Spinal cord (tissue), 10 donors: ENCODE data around the gene ERLEC1. TPM values are rescaled to one million over a fixed set of nuclear protein-coding genes. Genes with fewer than 3 reads are reported as not detected.
A peak's percentile ranks its signal among the peaks of the same experiment; 100 is the strongest.
"Not testable (repeated sequence)": the region's sequence is repeated elsewhere in the genome, so short reads cannot be mapped to it uniquely, and the experiment has no call there.

Source experiments
- DNase-seq, 6 donors: peaks; one replicate each; pipeline versions ENCODE4 v3.0.0 to v3.0.0-alpha.2; 2013 to 2015; ENCODE audit warnings: low spot score in 6 of 6, low read depth in 4 of 6
- H3K27ac ChIP-seq: one replicate; pipeline ENCODE4 v1.5.1; 2013; ENCODE audit warnings: low read depth, low read length, control low read depth
- H3K27me3 ChIP-seq: one replicate; pipeline ENCODE4 v1.6.1; 2013; ENCODE audit warnings: low read length; ENCODE audit not compliant: control insufficient read depth, insufficient read depth
- H3K36me3 ChIP-seq: one replicate; pipeline ENCODE4 v1.6.1; 2013; ENCODE audit warnings: low read length; ENCODE audit not compliant: control insufficient read depth, insufficient read depth
- H3K4me1 ChIP-seq: one replicate; pipeline ENCODE4 v1.6.1; 2013; ENCODE audit warnings: low read length; ENCODE audit not compliant: control insufficient read depth, insufficient read depth
- H3K4me3 ChIP-seq: one replicate; pipeline ENCODE4 v1.5.1; 2013; ENCODE audit warnings: low read depth, low read length, control low read depth
- H3K9me3 ChIP-seq: one replicate; pipeline ENCODE4 v1.6.1; 2013; ENCODE audit warnings: low read length; ENCODE audit not compliant: control insufficient read depth, insufficient read depth
- WGBS: methylation state at CpG from one replicate; pipeline ENCODE4 v1.1.5; 2013; ENCODE audit warnings: missing lambda C conversion rate; ENCODE audit not compliant: insufficient coverage; 5-methylcytosine and 5-hydroxymethylcytosine counted together
- polyA plus RNA-seq, 2 donors: library from polyadenylated mRNA; unstranded; fragments of 120-200 nt; gene quantifications; one replicate each; pipeline ENCODE4 v1.2.1, GENCODE V29; 2013; ENCODE audit not compliant: insufficient read length in 2 of 2
- total RNA-seq, 2 donors: library from RNA; depleted of rRNA in 1 of 2; stranded (reverse); fragments of 120-200 nt in 1 of 2; fragments of >200 nt in 1 of 2; gene quantifications; one replicate each; pipeline versions ENCODE4 v1.2.3 to v1.2.4, GENCODE V29; 2013 to 2014
- donor health status: healthy.

ERLEC1 gene
- total and polyA plus RNA-seq, 4 donors, result 53.7 to 84.1 (median 61.1) TPM

DNA sequence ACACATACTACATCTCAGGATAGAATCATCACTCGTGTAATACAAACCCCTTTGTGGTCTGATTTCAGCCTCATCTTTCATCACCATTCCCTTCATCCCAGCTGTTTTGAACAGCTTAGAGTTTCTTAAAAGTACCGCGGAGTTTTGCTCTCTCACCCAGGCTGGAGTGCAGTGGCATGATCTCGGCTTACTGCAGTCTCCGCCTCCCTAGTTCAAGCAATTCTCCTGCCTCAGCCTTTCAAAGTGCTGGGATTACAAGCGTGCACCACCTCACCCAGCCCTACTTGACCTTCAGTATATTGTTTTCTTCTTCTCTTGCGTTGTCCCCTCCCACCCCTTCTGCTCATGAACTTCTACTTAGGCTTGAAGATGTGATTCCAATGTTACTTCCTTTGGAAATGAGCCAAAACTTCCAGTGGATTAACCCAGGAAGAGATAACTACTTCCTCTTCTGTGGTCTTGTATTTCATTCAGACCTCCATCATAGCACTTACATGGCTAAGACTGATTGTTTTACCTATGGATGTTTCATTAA, 15.8 kb downstream of the ERLEC1 start:
- Histone ChIP-seq H3K4me3 (no peak overlapping the region), H3K9me3 (no peaks in the 10 kb centered on the region), H3K27ac (no peak overlapping the region), H3K27me3 (no peaks in the 10 kb centered on the region), H3K4me1 (no peaks in the 10 kb centered on the region), H3K36me3 (peaks cover 28% of the 10 kb centered on the region)
- 84% methylated on average over 6 of the region's 7 CpGs for WGBS
- no peak for DNase-seq

DNA sequence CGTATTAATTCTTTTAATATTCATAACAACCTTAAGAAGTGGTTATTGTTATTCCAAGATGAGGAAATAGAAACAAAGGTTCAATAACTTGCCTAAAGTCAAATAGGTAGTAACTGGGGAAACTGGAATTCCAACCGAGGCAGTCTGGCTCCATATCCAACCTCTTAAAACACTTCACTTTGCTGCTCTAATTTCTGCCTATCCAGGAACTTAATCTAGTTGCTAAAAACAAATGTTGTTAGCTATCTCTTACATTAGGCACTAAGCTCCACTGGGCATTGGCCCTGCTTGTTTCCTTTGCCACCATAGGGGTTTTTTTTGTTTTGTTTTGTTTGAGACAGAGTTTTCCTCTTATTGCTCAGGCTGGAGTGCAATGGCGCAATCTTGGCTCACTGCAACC, 24.8 kb downstream of the ERLEC1 start:
- Histone ChIP-seq H3K4me3 (no peak overlapping the region), H3K9me3 (no peaks in the 10 kb centered on the region), H3K4me1 (no peaks in the 10 kb centered on the region), H3K36me3 (peaks cover 31% of the 10 kb centered on the region), H3K27me3 (no peaks in the 10 kb centered on the region), H3K27ac (no peak overlapping the region)
- WGBS, result no CpG with 5 or more reads among the region's 3 CpGs
- DNase-seq, result no peak

DNA sequence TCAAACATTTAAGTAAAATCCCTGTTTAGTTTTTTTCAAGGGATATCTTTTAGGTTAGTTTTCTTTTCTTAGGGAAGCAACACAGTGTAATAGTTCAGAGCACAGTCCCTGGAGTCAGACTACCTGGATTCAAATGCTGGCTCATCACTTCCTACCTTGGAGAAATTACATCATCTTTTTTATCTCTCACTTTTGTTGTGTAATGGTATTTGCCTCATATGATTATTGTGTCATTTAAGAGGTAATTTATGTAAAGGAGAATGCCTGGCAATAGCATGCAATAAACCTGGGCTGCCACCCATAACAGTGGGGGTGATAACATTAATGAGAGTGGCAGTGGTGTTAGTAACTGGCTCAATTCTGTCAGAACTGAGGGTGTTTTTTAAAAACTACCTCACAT, 26.3 kb downstream of the ERLEC1 start:
- Histone ChIP-seq H3K9me3 (no peaks in the 10 kb centered on the region), H3K27ac (no peak overlapping the region), H3K4me3 (no peak overlapping the region), H3K36me3 (peaks cover 26% of the 10 kb centered on the region), H3K4me1 (no peaks in the 10 kb centered on the region), H3K27me3 (no peaks in the 10 kb centered on the region)
- DNase-seq, result no peak

DNA sequence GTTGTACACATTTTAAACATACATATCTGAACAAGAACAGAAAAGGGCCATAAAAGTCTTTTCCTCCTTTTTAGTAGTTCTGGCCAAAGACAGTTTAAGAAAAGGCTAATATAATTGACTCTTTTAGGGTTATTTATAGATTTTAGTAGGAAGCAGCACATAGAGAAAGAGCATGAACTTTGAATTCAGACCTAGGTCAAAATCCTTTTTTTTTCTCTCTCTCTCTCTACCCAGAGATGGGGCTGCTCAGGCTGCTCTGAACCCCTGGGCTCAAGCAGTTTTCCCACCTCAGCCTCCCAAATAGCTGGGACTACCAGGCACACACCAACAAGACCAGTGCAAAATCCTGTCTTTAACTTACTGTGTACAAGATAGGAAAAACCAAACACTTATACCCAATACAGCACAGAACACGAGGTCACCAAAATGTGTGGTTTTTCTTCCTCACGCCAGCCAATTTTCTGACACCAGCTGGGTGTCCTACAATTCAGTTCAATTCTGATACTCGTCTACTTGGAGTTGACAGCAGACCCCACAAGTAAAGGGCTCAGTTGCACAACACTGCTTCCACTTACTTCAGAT, 32.1 kb downstream of the ERLEC1 start:
- H3K4me1 ChIP-seq, result no peaks in the 10 kb centered on the region
- peaks cover 14% of the 10 kb centered on the region for H3K36me3 ChIP-seq
- 86% methylated on average over 3 of the region's 3 CpGs for WGBS
- no peak overlapping the region for H3K4me3 ChIP-seq
- DNase-seq, result no peak
- H3K9me3 ChIP-seq, result no peaks in the 10 kb centered on the region
- H3K27ac ChIP-seq, result no peak overlapping the region
- H3K27me3 ChIP-seq, result no peaks in the 10 kb centered on the region

DNA sequence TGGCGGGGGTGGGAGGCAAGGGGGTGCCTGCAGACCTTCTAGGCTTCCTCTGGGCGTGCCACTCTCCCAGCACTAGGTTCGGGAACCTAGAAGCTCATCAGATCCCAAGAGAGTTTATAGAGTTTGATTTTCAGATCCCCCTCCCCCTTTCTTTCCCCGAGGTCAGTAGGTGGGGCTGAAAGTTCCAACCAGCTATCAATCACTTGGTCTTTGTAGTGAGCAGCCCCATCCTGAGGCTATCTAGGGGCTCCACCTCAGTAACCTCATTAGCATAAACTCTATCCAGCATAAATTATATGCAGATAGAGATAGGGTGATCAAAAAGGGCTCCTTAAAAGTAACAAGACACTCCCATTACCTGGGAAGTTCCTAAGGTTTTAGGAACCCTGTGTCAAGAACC, 32.8 kb downstream of the ERLEC1 start:
- WGBS, result no CpG with 5 or more reads among the region's 4 CpGs

DNA sequence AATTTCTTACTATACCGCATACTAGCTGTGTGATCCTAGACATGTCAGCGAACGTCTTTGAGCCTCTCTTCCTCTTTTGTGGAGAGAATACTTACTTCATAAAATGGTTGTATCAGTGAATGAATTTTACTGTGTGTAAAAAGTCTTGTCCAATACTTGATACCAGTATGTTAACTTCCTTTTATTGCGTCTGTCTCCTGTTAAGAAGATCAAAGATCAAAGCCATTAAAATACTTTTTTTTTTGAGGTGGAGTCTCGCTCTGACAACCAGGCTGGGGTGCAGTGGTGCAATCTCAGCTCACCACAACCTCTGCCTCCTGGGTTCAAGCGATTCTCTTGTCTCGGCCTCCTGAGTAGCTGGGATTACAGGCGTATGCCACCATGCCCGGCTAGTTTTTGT, 33.2 kb downstream of the ERLEC1 start:
- Histone ChIP-seq H3K9me3 (no peaks in the 10 kb centered on the region), H3K27ac (no peak overlapping the region), H3K4me1 (peaks cover under 1% of the 10 kb centered on the region), H3K36me3 (peaks cover 14% of the 10 kb centered on the region), H3K4me3 (no peak overlapping the region), H3K27me3 (no peaks in the 10 kb centered on the region)
- DNase-seq, result no peak
- WGBS, result 100% methylated on average over 1 of the region's 9 CpGs

More for the DNA sequence above, 32.8 kb downstream of the ERLEC1 start:
- Histone ChIP-seq H3K4me1 (no peaks in the 10 kb centered on the region), H3K27ac (no peak overlapping the region), H3K4me3 (no peak overlapping the region), H3K36me3 (peaks cover 14% of the 10 kb centered on the region), H3K9me3 (no peaks in the 10 kb centered on the region), H3K27me3 (no peaks in the 10 kb centered on the region)
- DNase-seq, result no peak

DNA sequence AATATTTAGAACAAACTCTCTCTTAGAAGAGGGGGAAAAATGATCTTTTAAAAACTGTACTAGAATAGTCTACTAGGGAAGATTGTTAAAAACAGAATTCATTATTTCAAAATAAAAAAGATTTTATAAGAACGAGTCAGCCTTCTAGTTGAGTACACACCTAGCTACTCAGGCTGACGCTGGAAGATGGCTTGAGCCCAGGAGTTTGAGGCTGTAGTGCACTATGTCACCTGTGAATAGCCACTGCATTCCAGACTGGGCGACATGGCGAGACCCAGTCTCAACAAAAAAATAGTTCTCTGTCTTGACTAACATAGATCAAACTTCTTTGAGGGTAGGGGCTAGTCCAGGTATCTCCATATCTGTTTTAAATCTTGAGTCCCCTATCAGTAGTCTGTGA, 33.9 kb downstream of the ERLEC1 start:
- Histone ChIP-seq H3K4me1 (peaks cover 7% of the 10 kb centered on the region), H3K27ac (no peak overlapping the region), H3K27me3 (no peaks in the 10 kb centered on the region), H3K4me3 (no peak overlapping the region), H3K9me3 (no peaks in the 10 kb centered on the region), H3K36me3 (peaks cover 14% of the 10 kb centered on the region)
- no peak for DNase-seq
- 100% methylated on average over 2 of the region's 4 CpGs for WGBS

DNA sequence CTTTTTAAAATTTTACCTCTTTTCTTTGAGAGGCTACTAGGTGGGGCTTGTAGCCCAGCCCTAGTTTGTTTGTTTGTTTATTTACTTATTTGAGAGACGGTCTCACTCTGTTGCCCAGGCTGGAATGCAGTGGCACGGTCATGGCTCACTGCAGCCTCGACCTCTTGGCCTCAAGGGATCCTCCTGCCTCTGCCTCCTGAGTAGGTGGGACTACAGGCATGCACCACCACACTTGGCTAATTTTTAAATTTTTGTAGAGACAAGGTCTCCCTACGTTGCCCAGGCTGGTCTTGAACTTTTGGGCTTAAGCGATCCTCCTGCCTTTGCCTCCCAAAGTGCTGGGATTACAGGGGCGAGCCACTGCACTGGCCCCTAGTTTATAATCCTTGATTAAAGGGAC, 35.0 kb downstream of the ERLEC1 start:
- Histone ChIP-seq H3K9me3 (no peaks in the 10 kb centered on the region), H3K36me3 (peaks cover 8% of the 10 kb centered on the region), H3K27ac (no peak overlapping the region), H3K27me3 (no peaks in the 10 kb centered on the region), H3K4me3 (no peak overlapping the region), H3K4me1 (peaks cover 8% of the 10 kb centered on the region)
- WGBS, result 88% methylated on average over 4 of the region's 6 CpGs
- DNase-seq, result no peak

DNA sequence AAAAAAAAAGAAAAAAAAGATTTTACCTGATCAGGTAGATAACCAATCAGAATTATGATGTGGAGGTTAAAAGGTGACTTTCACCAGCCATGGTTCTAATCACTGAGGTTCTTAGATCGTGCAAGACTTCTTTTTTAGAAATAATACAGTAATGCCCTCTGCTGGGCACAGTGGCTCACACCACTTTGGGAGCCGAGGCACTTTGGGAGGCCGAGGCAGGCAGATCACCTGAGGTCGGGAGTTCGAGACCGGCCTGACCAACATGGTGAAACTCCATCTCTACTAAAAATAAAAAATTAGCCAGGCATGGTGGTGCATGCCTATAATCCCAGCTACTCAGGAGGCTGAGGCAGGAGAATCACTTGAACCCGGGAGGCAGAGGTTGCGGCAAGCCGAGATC, 36.8 kb downstream of the ERLEC1 start:
- 55% methylated on average over 3 of the region's 9 CpGs for WGBS
- H3K36me3 ChIP-seq, H3K27me3 ChIP-seq, H3K9me3 ChIP-seq, H3K27ac ChIP-seq, H3K4me3 ChIP-seq, DNase-seq: not testable (repeated sequence)
- peaks cover 15% of the 10 kb centered on the region for H3K4me1 ChIP-seq

DNA sequence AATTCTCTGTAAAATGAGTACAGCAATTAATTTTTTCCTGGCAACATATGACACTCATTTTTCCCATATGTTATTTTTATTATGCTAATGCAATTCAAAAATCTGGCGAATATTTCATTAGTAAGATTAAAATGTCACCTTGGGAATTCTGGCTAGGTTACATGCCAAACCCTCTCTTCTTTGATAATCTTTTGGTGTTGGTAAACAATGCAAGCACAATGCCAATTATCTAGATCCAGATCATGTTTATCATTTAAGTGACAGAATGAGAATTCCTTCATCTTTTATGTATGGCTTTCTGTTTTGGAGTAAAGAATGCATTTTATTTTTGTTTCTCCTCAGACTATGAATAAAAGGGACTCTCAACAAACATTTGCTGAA, 39.2 kb downstream of the ERLEC1 start:
- Histone ChIP-seq H3K27me3 (no peaks in the 10 kb centered on the region), H3K9me3 (no peaks in the 10 kb centered on the region), H3K27ac (peak overlapping the region; percentile 59), H3K4me1 (peaks cover 20% of the 10 kb centered on the region), H3K36me3 (peaks cover 4% of the 10 kb centered on the region), H3K4me3 (no peak overlapping the region)
- peak in 1 of 6 donors; percentile 77 for DNase-seq
- WGBS, result no CpG with 5 or more reads among the region's 1 CpG
